Neural cell (in vitro differentiated cells): ENCODE results near the gene BPIFB6. TPM values are rescaled to one million over a fixed set of nuclear protein-coding genes. Genes with fewer than 3 reads are reported as not detected.

Experiments
- H2AFZ ChIP-seq: fragments of 200-600, 300-800 bp; sonication (generic), shearing (Covaris generic); 2 replicates; pipeline ENCODE4 v1.6.0; 2014; ENCODE audit warnings: low read depth, mild to moderate bottlenecking, antibody characterized with exemption, low read length, moderate library complexity
- H3F3A ChIP-seq: fragments of 200-600 bp; shearing (Covaris generic); 2 replicates; pipeline ENCODE4 v1.6.1; 2016; ENCODE audit warnings: mild to moderate bottlenecking, moderate library complexity, mixed read lengths, antibody characterized with exemption, low read length; ENCODE audit not compliant: insufficient read depth, poor library complexity, severe bottlenecking
- H3K27ac ChIP-seq: fragments of 200-600, 300-800 bp; sonication (generic), shearing (Covaris generic); 2 replicates; pipeline ENCODE4 v1.5.1; 2014; ENCODE audit warnings: mild to moderate bottlenecking, low read length, moderate library complexity
- H3K27me3 ChIP-seq: fragments of 300-800, 200-600 bp; sonication (generic), shearing (Covaris generic); 2 replicates; pipeline ENCODE4 v1.6.0; 2014; ENCODE audit warnings: mild to moderate bottlenecking, low read depth, low read length, moderate library complexity; ENCODE audit not compliant: insufficient read depth
- H3K36me3 ChIP-seq: fragments of 300-800, 200-600 bp; sonication (generic), shearing (Covaris generic); 2 replicates; pipeline ENCODE4 v1.5.1; 2014; ENCODE audit warnings: mild to moderate bottlenecking, antibody characterized with exemption, low read length, moderate library complexity; ENCODE audit not compliant: insufficient read depth
- H3K4me2 ChIP-seq: fragments of 300-800, 200-600 bp; sonication (generic), shearing (Covaris generic); 2 replicates; pipeline ENCODE4 v1.6.0; 2014; ENCODE audit warnings: mild to moderate bottlenecking, low read length
- H3K4me3 ChIP-seq: fragments of 300-800, 200-600 bp; sonication (generic), shearing (Covaris generic); 2 replicates; pipeline ENCODE4 v1.5.1; 2014; ENCODE audit warnings: mild to moderate bottlenecking, low read length, moderate library complexity
- H3K79me2 ChIP-seq: fragments of 200-600 bp; shearing (Covaris generic); replicated peaks from 2 replicates; pipeline ENCODE4 v1.6.0; 2014; ENCODE audit warnings: mild to moderate bottlenecking, low read length, moderate library complexity; ENCODE audit not compliant: insufficient read depth
- H3K9ac ChIP-seq: fragments of 300-800, 200-600 bp; sonication (generic), shearing (Covaris generic); 2 replicates; pipeline ENCODE4 v1.6.1; 2016; ENCODE audit warnings: mild to moderate bottlenecking, low read length, mixed read lengths
- H3K9me2 ChIP-seq: fragments of 200-600 bp; shearing (Covaris generic); 2 replicates; pipeline ENCODE4 v1.6.1; 2016; ENCODE audit warnings: mild to moderate bottlenecking, low read length, mixed read lengths; ENCODE audit not compliant: insufficient read depth
- H3K9me3 ChIP-seq: fragments of 200-600, 300-800 bp; sonication (generic), shearing (Covaris generic); 2 replicates; pipeline ENCODE4 v1.6.1; 2016; ENCODE audit warnings: mild to moderate bottlenecking, mixed run types, low read length, moderate library complexity, mixed read lengths
- H4K20me1 ChIP-seq: fragments of 200-600 bp; shearing (Covaris generic); 2 replicates; pipeline ENCODE4 v1.6.1; 2016; ENCODE audit warnings: mild to moderate bottlenecking, mixed run types; ENCODE audit not compliant: insufficient read depth
- CTCF ChIP-seq: fragments of 450-650 bp; IDR thresholded peaks from 2 replicates; pipeline ENCODE4 v1.5.1; 2014; ENCODE audit warnings: antibody characterized with exemption, mild to moderate bottlenecking, moderate library complexity; ENCODE audit not compliant: poor library complexity, severe bottlenecking
- EP300 ChIP-seq: fragments of 450-650 bp; conservative IDR thresholded peaks from 2 replicates; pipeline ENCODE4 v1.6.1; 2014; ENCODE audit warnings: antibody characterized with exemption, mild to moderate bottlenecking, moderate library complexity; ENCODE audit not compliant: poor library complexity, severe bottlenecking
- EZH2 ChIP-seq: fragments of 200-600, 300-800 bp; shearing (Covaris generic), sonication (generic); IDR thresholded peaks from 2 replicates; pipeline ENCODE4 v1.6.1; 2014; ENCODE audit warnings: antibody characterized with exemption, low read length, borderline replicate concordance, mild to moderate bottlenecking; ENCODE audit not compliant: insufficient read depth, poor library complexity, severe bottlenecking
- MXI1 ChIP-seq: fragments of 450-650 bp; conservative IDR thresholded peaks from 2 replicates; pipeline ENCODE4 v1.6.1; 2014; ENCODE audit warnings: antibody characterized with exemption, mild to moderate bottlenecking; ENCODE audit not compliant: poor library complexity, severe bottlenecking
- POLR2AphosphoS5 ChIP-seq: IDR thresholded peaks from 2 replicates; pipeline ENCODE4 v1.6.1; 2012
- RAD21 ChIP-seq: fragments of 450-650 bp; conservative IDR thresholded peaks from 2 replicates; pipeline ENCODE4 v1.6.1; 2014; ENCODE audit warnings: antibody characterized with exemption, mild to moderate bottlenecking, moderate library complexity
- REST ChIP-seq: IDR thresholded peaks from 2 replicates; pipeline ENCODE4 v1.6.1; 2012; ENCODE audit warnings: borderline replicate concordance
- SMC3 ChIP-seq: fragments of 450-650 bp; conservative IDR thresholded peaks from 2 replicates; pipeline ENCODE4 v1.6.1; 2014; ENCODE audit warnings: antibody characterized with exemption, mild to moderate bottlenecking, moderate library complexity; ENCODE audit not compliant: poor library complexity
- TAF1 ChIP-seq: IDR thresholded peaks from 2 replicates; pipeline ENCODE4 v1.6.1; 2012; ENCODE audit warnings: low read depth
- polyA plus RNA-seq: library from polyadenylated mRNA; depleted of rRNA; stranded (reverse); fragments of >200 nt; gene quantifications from 2 replicates; pipeline ENCODE4 v1.2.3, GENCODE V29; 2014

The BPIFB6 gene
- polyA plus RNA-seq, 1 donor from 2014 or later, result not detected

GRCh38 chr20:32995802-32996201 lies 35.6 kb upstream of the BPIFB6 start:
- Histone ChIP-seq H3K36me3 (no peaks in the 10 kb centered on the region), H3K9me3 (peaks cover 8% of the 10 kb centered on the region), H3K27me3 (no peaks in the 10 kb centered on the region), H3K4me2 (no peak overlapping the region), H3K27ac (no peak overlapping the region), H3K79me2 (no peaks in the 10 kb centered on the region), H3K9me2 (no peaks in the 10 kb centered on the region), H3K4me3 (no peak overlapping the region), H2AFZ (no peak overlapping the region), H4K20me1 (no peaks in the 10 kb centered on the region), H3K9ac (no peak overlapping the region), H3F3A (no peaks in the 10 kb centered on the region)
- TF ChIP-seq TAF1, result no peak
- no peak for TF ChIP-seq EP300
- no peak for TF ChIP-seq RAD21
- TF ChIP-seq EZH2, result no peak
- TF ChIP-seq POLR2AphosphoS5, result no peak
- no peak for TF ChIP-seq MXI1
- no peak for TF ChIP-seq SMC3
- no peak for TF ChIP-seq CTCF
- TF ChIP-seq REST, result no peak

DNA sequence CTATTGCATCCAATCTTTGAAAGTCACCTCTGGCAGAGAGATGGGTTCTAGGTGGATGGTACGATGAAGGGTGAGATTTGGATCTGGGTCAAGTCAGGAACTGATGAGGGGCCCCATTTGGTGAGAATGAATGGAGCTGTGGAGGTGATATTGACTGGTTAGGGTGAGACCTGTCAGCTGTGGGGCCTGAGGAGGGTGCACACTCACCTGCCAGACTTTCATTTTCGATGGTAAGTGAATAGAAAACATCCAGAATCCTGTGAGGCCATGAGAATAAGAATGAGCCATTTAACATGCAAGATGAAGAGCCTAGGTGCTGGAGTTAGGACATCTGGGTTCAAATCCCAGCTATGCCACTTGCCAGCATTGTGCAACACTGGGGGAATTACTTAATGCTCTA lies 34.0 kb upstream of the BPIFB6 start:
- no peaks in the 10 kb centered on the region for H3K36me3 ChIP-seq
- H3K9me3 ChIP-seq, result peaks cover 8% of the 10 kb centered on the region
- no peak overlapping the region for H3K27ac ChIP-seq
- H3K4me3 ChIP-seq, result no peak overlapping the region
- H3K4me2 ChIP-seq, result no peak overlapping the region
- TF ChIP-seq SMC3 (no peak), REST (no peak), TAF1 (no peak), CTCF (no peak), EZH2 (no peak), RAD21 (no peak), POLR2AphosphoS5 (no peak), MXI1 (no peak), EP300 (no peak)
- no peaks in the 10 kb centered on the region for H3K27me3 ChIP-seq
- no peak overlapping the region for H2AFZ ChIP-seq
- no peaks in the 10 kb centered on the region for H4K20me1 ChIP-seq
- no peak overlapping the region for H3K9ac ChIP-seq
- no peaks in the 10 kb centered on the region for H3F3A ChIP-seq
- H3K9me2 ChIP-seq, result no peaks in the 10 kb centered on the region
- no peaks in the 10 kb centered on the region for H3K79me2 ChIP-seq
